NCI-H82 treated with DMSO at 0.1 percent for 48 hours (cell line): ENCODE data around the gene ZNF230.

ENCODE experiments used
- DNase-seq: peaks from one replicate; lab custom pipeline; 2025; ENCODE audit not compliant: unreplicated experiment; lab: John Stamatoyannopoulos, UW

Gene ZNF230

GRCh38 chr19:44032001-44032610, 29.3 kb downstream of the ZNF230 start:
- no peak for DNase-seq

- no peak for DNase-seq
Measured at GRCh38 chr19:44042147-44042546, 39.4 kb downstream of the ZNF230 start.

- no peak for DNase-seq
Measured at GRCh38 chr19:44050740-44051649, 48.2 kb downstream of the ZNF230 start.

- peak; percentile 63 for DNase-seq
Measured at GRCh38 chr19:44051650-44052402, 49.1 kb downstream of the ZNF230 start, which contains the start of gene ZNF223. ZNF223 (plus strand) TSS chr19:44052036; CDS start chr19:44055177, 3,141 bp downstream.

- no peak for DNase-seq
Measured at GRCh38 chr19:44055870-44056269, 53.1 kb downstream of the ZNF230 start.

- DNase-seq, result no peak
Measured at GRCh38 chr19:44059229-44059628, 56.5 kb downstream of the ZNF230 start.

- DNase-seq, result no peak
Measured at GRCh38 chr19:44061038-44061437, 58.3 kb downstream of the ZNF230 start.
